HepG2 (cell line): ENCODE measurements around the gene IGFN1. TPM values are rescaled to one million over a fixed set of nuclear protein-coding genes. Genes with fewer than 3 reads are reported as not detected.

Source experiments
- ATAC-seq: fragments of 200-7000 bp; cut with Tn5 transposase; 3 replicates; pipeline ENCODE4 v1.9.1; 2020; ENCODE audit warnings: mild to moderate bottlenecking, moderate library complexity
- BruUV-seq: library from RNA; stranded (reverse); fragments of 400-500 nt; replicated peaks from 2 replicates; lab custom pipeline; 2021; lab: Mats Ljungman, UMichigan
- CTCF ChIA-PET: fragments of 300-600 bp; formaldehyde crosslinking; extraction: SDS; loops from one replicate; lab custom pipeline; 2021; ENCODE audit warnings: low total read pairs, inconsistent platforms, low intra/inter-chr PET ratio; lab: Yijun Ruan, JAX
- POLR2A ChIA-PET: fragments of 350-600 bp; sonication (Branson Sonifier 250); formaldehyde crosslinking; loops from one replicate; lab custom pipeline; 2020; ENCODE audit warnings: antibody characterized with exemption, inconsistent platforms; lab: Yijun Ruan, JAX
- DNase-seq: peaks from one replicate; pipeline ENCODE4 v3.0.0-alpha.2; 2015; ENCODE audit warnings: low spot score
- FAIRE-seq: peaks from 3 replicates; lab custom pipeline; 2011; peaks lifted over from hg19 to GRCh38; lab: Jason Lieb, UNC
- H2AFZ ChIP-seq: one replicate; pipeline ENCODE4 v1.6.1; 2011; ENCODE audit warnings: low read length, inconsistent platforms
- H3K27ac ChIP-seq: fragments of 300-600 bp; 3 replicates; pipeline ENCODE4 v1.8.0; 2011; ENCODE audit warnings: mixed run types, mild to moderate bottlenecking, mixed read lengths, low read length, inconsistent platforms; ENCODE audit not compliant: insufficient read depth; ENCODE audit errors: extremely low read length
- H3K27me3 ChIP-seq, 2 experiments: fragments of 200-600 bp in 1 of 2; 2 replicates in 1 of 2; 3 replicates in 1 of 2; pipeline versions ENCODE4 v1.6.0 to v1.8.0; 2011; ENCODE audit warnings: low read length in 2 of 2, mild to moderate bottlenecking in 2 of 2, moderate library complexity in 2 of 2, inconsistent platforms in 1 of 2; ENCODE audit not compliant: insufficient read depth in 2 of 2, control insufficient read depth in 1 of 2
- H3K36me3 ChIP-seq, 2 experiments: fragments of 200-600 bp in 1 of 2; replicated peaks in 1 of 2; 2 replicates in 1 of 2; 3 replicates in 1 of 2; pipeline versions ENCODE4 v1.5.1 to v1.8.0; 2011; ENCODE audit warnings: low read length in 2 of 2, inconsistent platforms in 1 of 2; ENCODE audit not compliant: insufficient read depth in 2 of 2, control insufficient read depth in 1 of 2
- H3K4me1 ChIP-seq: 2 replicates; pipeline ENCODE4 v1.5.1; 2012; ENCODE audit warnings: low read length, inconsistent platforms; ENCODE audit not compliant: insufficient read depth
- H3K4me2 ChIP-seq: 2 replicates; pipeline ENCODE4 v1.6.0; 2011; ENCODE audit warnings: low read depth, low read length, inconsistent platforms
- H3K4me3 ChIP-seq, 3 experiments: fragments of 200-600 bp in 1 of 3; sonication (generic), shearing (Covaris generic) in 1 of 3; replicated peaks in 1 of 3; 2 replicates each; pipeline ENCODE4 v1.5.1; 2011 to 2016; ENCODE audit warnings: low read length in 3 of 3, inconsistent platforms in 2 of 3, low read depth in 2 of 3, mild to moderate bottlenecking in 2 of 3, control low read depth in 1 of 3, mixed read lengths in 1 of 3; ENCODE audit not compliant: insufficient read depth in 1 of 3
- H3K79me2 ChIP-seq: one replicate; pipeline ENCODE4 v1.6.1; 2011; ENCODE audit warnings: low read length, inconsistent platforms; ENCODE audit not compliant: insufficient read depth
- H3K9ac ChIP-seq: 2 replicates; pipeline ENCODE4 v1.6.0; 2011; ENCODE audit warnings: mild to moderate bottlenecking, low read depth, low read length, inconsistent platforms; ENCODE audit not compliant: insufficient read depth
- H3K9me3 ChIP-seq: 2 replicates; pipeline ENCODE4 v1.5.1; 2012; ENCODE audit warnings: mild to moderate bottlenecking, low read length
- H4K20me1 ChIP-seq: 2 replicates; pipeline ENCODE4 v1.6.0; 2011; ENCODE audit warnings: inconsistent platforms, mild to moderate bottlenecking, low read length, moderate library complexity; ENCODE audit not compliant: insufficient read depth
- CREBL2 ChIP-seq: sonication (generic); formaldehyde crosslinking; IDR thresholded peaks from 2 replicates; pipeline ENCODE4 v1.8.1; 2023; ENCODE audit warnings: missing genetic modification reagents, mild to moderate bottlenecking, borderline replicate concordance
- HES4 ChIP-seq: sonication (generic); formaldehyde crosslinking; IDR thresholded peaks from 2 replicates; pipeline ENCODE4 v1.9.0; 2021; ENCODE audit warnings: mild to moderate bottlenecking, missing genetic modification reagents, borderline replicate concordance
- NRL ChIP-seq: sonication (generic); formaldehyde crosslinking; IDR thresholded peaks from 2 replicates; pipeline ENCODE4 v1.5.0; 2020; ENCODE audit warnings: missing genetic modification reagents, mild to moderate bottlenecking, moderate library complexity, borderline replicate concordance
- RARG ChIP-seq: sonication (generic); formaldehyde crosslinking; IDR thresholded peaks from 2 replicates; pipeline ENCODE4 v1.4.0; 2020; ENCODE audit warnings: low read depth, mild to moderate bottlenecking, missing genetic modification reagents
- RNF219 ChIP-seq: sonication (generic); formaldehyde crosslinking; IDR thresholded peaks from 2 replicates; pipeline ENCODE4 v1.5.0; 2020; ENCODE audit warnings: mild to moderate bottlenecking, missing genetic modification reagents
- ZNF205 ChIP-seq: IDR thresholded peaks from 2 replicates; pipeline ENCODE4 v1.6.1; 2018; ENCODE audit warnings: missing biosample characterization, missing genetic modification reagents
- ZNF530 ChIP-seq: sonication (generic); formaldehyde crosslinking; IDR thresholded peaks from 2 replicates; pipeline ENCODE4 v1.5.0; 2020; ENCODE audit warnings: low read depth, mild to moderate bottlenecking, missing genetic modification reagents
- ZNF749 ChIP-seq: sonication (generic); formaldehyde crosslinking; IDR thresholded peaks from 2 replicates; pipeline ENCODE4 v1.8.0; 2022; ENCODE audit warnings: mild to moderate bottlenecking, missing genetic modification reagents, moderate library complexity, borderline replicate concordance
- ZUFSP ChIP-seq: sonication (generic); formaldehyde crosslinking; IDR thresholded peaks from 2 replicates; pipeline ENCODE4 v1.9.0; 2021; ENCODE audit warnings: missing genetic modification reagents, mild to moderate bottlenecking, borderline replicate concordance
- WGBS: methylation state at CpG from one replicate; pipeline ENCODE4 v1.1.6; 2017; ENCODE audit warnings: low lambda C conversion rate; 5-methylcytosine and 5-hydroxymethylcytosine counted together
- in situ Hi-C: cut with HindIII; loops from 2 replicates; pipeline ENCODE4 v1.10.0; 2017; ENCODE audit warnings: low pct_unique_long_range_greater_than_20kb; ENCODE audit not compliant: extremely low pct_ligation_motif_present
- intact Hi-C: fragments of 100-400 bp; cut with micrococcal nuclease; formaldehyde crosslinking; loops from one replicate; pipeline ENCODE4 v1.10.0; 2022; ENCODE audit not compliant: unreplicated experiment
- polyA plus RNA-seq, 8 experiments: library from polyadenylated mRNA; depleted of rRNA in 3 of 8; stranded (reverse) in 7 of 8; unstranded in 1 of 8; fragments of >200 nt; fragmentation: Illumina TruSeq in 4 of 8; extraction: Trizol in 4 of 8; gene quantifications; 2 replicates each; pipeline versions ENCODE4 v1.2.1 to v1.2.3, GENCODE V29; 2011 to 2016; ENCODE audit warnings: low read depth in 4 of 8, missing spikeins in 1 of 8, mixed read lengths in 1 of 8; ENCODE audit not compliant: insufficient read depth in 1 of 8
- total RNA-seq, 5 experiments: library from RNA; depleted of rRNA; stranded (reverse); fragments of >200 nt; fragmentation: Illumina TruSeq; extraction: Trizol; gene quantifications; 2 replicates each; pipeline ENCODE4 v1.2.3, GENCODE V29; 2016; ENCODE audit warnings: low read depth in 1 of 5

Gene IGFN1
- total and polyA plus RNA-seq, 2 of the 13 experiments (the other 11 are each of a cell fraction or from before 2014, with no cell fraction given): 0.04 to 0.05 TPM

- TF ChIP-seq NRL (CRISPR knock-in tag): no peak
- TF ChIP-seq RARG (CRISPR knock-in tag): no peak
- TF ChIP-seq CREBL2: no peak
- TF ChIP-seq, all 625 proteins: peak for 0
These were observed 36.4 kb downstream of the IGFN1 start (continued) for GRCh38 chr1:201226859-201227488.

- H3K9me3 ChIP-seq: no peaks in the 10 kb centered on the region
- H4K20me1 ChIP-seq: no peaks in the 10 kb centered on the region
- H3K4me2 ChIP-seq: no peak overlapping the region
- H2AFZ ChIP-seq: no peak overlapping the region
- no peak for ATAC-seq
- 12% methylated on average over 5 of the region's 16 CpGs for WGBS
- peaks cover 10 to 42% of the 10 kb centered on the region in 2 experiments for H3K27me3 ChIP-seq
- no peak overlapping the region for H3K27ac ChIP-seq
- no peak for DNase-seq
- TF ChIP-seq ZUFSP (CRISPR knock-in tag) (no peak), ZNF530 (no peak), ZNF205 (CRISPR knock-in tag) (no peak), HES4 (CRISPR knock-in tag) (no peak), RNF219 (CRISPR knock-in tag) (no peak), ZNF749 (no peak)
- no peak for FAIRE-seq
- ChIA-PET CTCF (no interaction called here), POLR2A (no interaction called here)
- intact Hi-C loops (no loop called here), in situ Hi-C loops (no loop called here)
- H3K9ac ChIP-seq: no peak overlapping the region
- H3K4me3 ChIP-seq: no peak overlapping the region
- H3K79me2 ChIP-seq: no peaks in the 10 kb centered on the region
- no peaks in the 10 kb centered on the region for H3K4me1 ChIP-seq
- BruUV-seq: no TSS peak
- no peaks in the 10 kb centered on the region for H3K36me3 ChIP-seq
These were observed 37.7 kb downstream of the IGFN1 start for GRCh38 chr1:201228011-201228983.
